HCT116 (cell line): ENCODE results near the gene FLCN. TPM values are rescaled to one million over a fixed set of nuclear protein-coding genes. Genes with fewer than 3 reads are reported as not detected.

Experiments
- ATAC-seq: fragments of 200-7000 bp; cut with Tn5 transposase; 2 replicates; pipeline ENCODE4 v1.9.1; 2020; ENCODE audit warnings: mild to moderate bottlenecking, moderate library complexity
- BruUV-seq: library from RNA; stranded (reverse); fragments of 400-500 nt; replicated peaks from 2 replicates; lab custom pipeline; 2021; lab: Mats Ljungman, UMichigan
- CTCF ChIA-PET: fragments of 300-600 bp; sonication (Branson Sonifier 250); formaldehyde crosslinking; loops from one replicate; lab custom pipeline; 2021; ENCODE audit warnings: antibody characterized with exemption; lab: Charles Lee
- POLR2A ChIA-PET: fragments of 300-600, 350-600 bp; sonication (Branson Sonifier 250); formaldehyde crosslinking; loops from one replicate; lab custom pipeline; 2021; ENCODE audit warnings: antibody characterized with exemption; lab: Charles Lee
- RAD21 ChIA-PET, 2 experiments: fragments of 300-600 bp; sonication (Branson Sonifier 250); formaldehyde crosslinking; loops; one replicate each; lab custom pipeline; 2023; ENCODE audit warnings: low total read pairs in 2 of 2; ENCODE audit not compliant: uncharacterized antibody in 2 of 2, unreplicated experiment in 2 of 2, low non-redundant PET in 1 of 2; lab: Charles Lee
- DNase-seq: peaks from one replicate; pipeline ENCODE4 v3.0.0-alpha.2; 2010; ENCODE audit warnings: low read depth, low spot score
- H2AFZ ChIP-seq: fragments of 200-600 bp; shearing (Covaris generic), sonication (generic); 2 replicates; pipeline ENCODE4 v1.6.1; 2017; ENCODE audit warnings: low read depth, mixed run types, mixed read lengths, antibody characterized with exemption, low read length; ENCODE audit not compliant: poor library complexity, severe bottlenecking
- H3K27ac ChIP-seq: 2 replicates; pipeline ENCODE4 v1.5.1; 2012; ENCODE audit warnings: low read depth, low read length
- H3K27me3 ChIP-seq: fragments of 200-600 bp; sonication (generic); 2 replicates; pipeline ENCODE4 v1.6.1; 2016; ENCODE audit warnings: mixed run types, low read length, mixed read lengths; ENCODE audit not compliant: insufficient read depth
- H3K36me3 ChIP-seq, 2 experiments: fragments of 200-500 bp in 1 of 2; fragments of 200-600 bp in 1 of 2; sonication (Bioruptor generic) in 1 of 2; sonication (generic) in 1 of 2; 2 replicates each; pipeline versions ENCODE4 v1.5.1 to v1.6.1; 2014 to 2016; ENCODE audit warnings: low read length in 2 of 2, inconsistent platforms in 1 of 2, mixed read lengths in 1 of 2, mixed run types in 1 of 2; ENCODE audit not compliant: insufficient read depth in 2 of 2, control insufficient read depth in 1 of 2
- H3K4me1 ChIP-seq, 2 experiments: fragments of 200-600 bp in 1 of 2; sonication (generic) in 1 of 2; 2 replicates each; pipeline versions ENCODE4 v1.5.1 to v1.6.1; 2012 to 2017; ENCODE audit warnings: low read length in 2 of 2, inconsistent platforms in 1 of 2, mild to moderate bottlenecking in 1 of 2, mixed read lengths in 1 of 2, mixed run types in 1 of 2, moderate library complexity in 1 of 2; ENCODE audit not compliant: insufficient read depth in 2 of 2, control insufficient read depth in 1 of 2
- H3K4me2 ChIP-seq: fragments of 200-600 bp; sonication (generic); 2 replicates; pipeline ENCODE4 v1.6.1; 2017; ENCODE audit warnings: mixed run types, low read length, mixed read lengths
- H3K4me3 ChIP-seq, 2 experiments: fragments of 200-600 bp in 1 of 2; sonication (generic) in 1 of 2; replicated peaks in 1 of 2; 2 replicates each; pipeline ENCODE4 v1.5.1; 2011 to 2016; ENCODE audit warnings: low read length in 2 of 2, control low read depth in 1 of 2, low read depth in 1 of 2, mild to moderate bottlenecking in 1 of 2, mixed read lengths in 1 of 2, mixed run types in 1 of 2
- H3K79me2 ChIP-seq: fragments of 200-600 bp; sonication (generic); 2 replicates; pipeline ENCODE4 v1.6.1; 2017; ENCODE audit warnings: mild to moderate bottlenecking, mixed run types, low read length, moderate library complexity, mixed read lengths; ENCODE audit not compliant: insufficient read depth
- H3K9ac ChIP-seq: fragments of 200-600 bp; sonication (generic); 2 replicates; pipeline ENCODE4 v1.6.1; 2016; ENCODE audit warnings: low read length, mixed read lengths
- H3K9me2 ChIP-seq: fragments of 200-600 bp; sonication (generic), shearing (Covaris generic); 2 replicates; pipeline ENCODE4 v1.6.1; 2017; ENCODE audit warnings: mixed run types, mild to moderate bottlenecking, moderate library complexity; ENCODE audit not compliant: insufficient read depth
- H3K9me3 ChIP-seq, 2 experiments: fragments of 200-500 bp in 1 of 2; fragments of 200-600 bp in 1 of 2; sonication (Bioruptor generic) in 1 of 2; sonication (generic) in 1 of 2; 2 replicates each; pipeline ENCODE4 v1.6.1; 2014 to 2017; ENCODE audit warnings: low read length in 2 of 2, mixed read lengths in 2 of 2, inconsistent platforms in 1 of 2, low read depth in 1 of 2, mild to moderate bottlenecking in 1 of 2, mixed run types in 1 of 2, moderate library complexity in 1 of 2; ENCODE audit not compliant: control insufficient read depth in 1 of 2, insufficient read depth in 1 of 2
- H4K20me1 ChIP-seq: fragments of 200-600 bp; sonication (generic), shearing (Covaris generic); 2 replicates; pipeline ENCODE4 v1.6.1; 2017; ENCODE audit warnings: mixed run types, mild to moderate bottlenecking, moderate library complexity; ENCODE audit not compliant: insufficient read depth
- CEBPB ChIP-seq: IDR thresholded peaks from 2 replicates; pipeline ENCODE4 v1.6.1; 2012; ENCODE audit warnings: low read depth
- EGR1 ChIP-seq: IDR thresholded peaks from 2 replicates; pipeline ENCODE4 v1.6.1; 2012; ENCODE audit warnings: low read depth
- ELF1 ChIP-seq: IDR thresholded peaks from 2 replicates; pipeline ENCODE4 v1.6.1; 2012; ENCODE audit warnings: low read depth, borderline replicate concordance
- POLR2A ChIP-seq: IDR thresholded peaks from 2 replicates; pipeline ENCODE4 v1.7.0; 2011; ENCODE audit warnings: borderline replicate concordance; ENCODE audit not compliant: insufficient read depth, insufficient read length; ENCODE audit errors: extremely low read depth
- RAD21 ChIP-seq: IDR thresholded peaks from 2 replicates; pipeline ENCODE4 v1.6.1; 2012; ENCODE audit warnings: low read depth, mild to moderate bottlenecking
- SP1 ChIP-seq: IDR thresholded peaks from 2 replicates; pipeline ENCODE4 v1.6.1; 2012; ENCODE audit warnings: low read depth
- TCF7L2 ChIP-seq: IDR thresholded peaks from 2 replicates; pipeline ENCODE4 v1.7.0; 2011; ENCODE audit warnings: borderline replicate concordance, inconsistent platforms; ENCODE audit not compliant: insufficient read depth, insufficient read length; ENCODE audit errors: extremely low read depth
- YY1 ChIP-seq: IDR thresholded peaks from 2 replicates; pipeline ENCODE4 v1.6.1; 2011; ENCODE audit warnings: low read length, low read depth, moderate library complexity, mild to moderate bottlenecking; ENCODE audit not compliant: insufficient replicate concordance; ENCODE audit errors: extremely low read depth
- ZFX ChIP-seq: fragments of 450-650 bp; IDR thresholded peaks from 2 replicates; pipeline ENCODE4 v1.6.1; 2017
- intact Hi-C: fragments of 100-400 bp; cut with micrococcal nuclease; formaldehyde crosslinking; loops from 2 replicates; pipeline ENCODE4 v1.10.0; 2022
- total RNA-seq: library from RNA; stranded (reverse); gene quantifications from one replicate; pipeline ENCODE4 v1.2.1, GENCODE V29; 2021; ENCODE audit not compliant: unreplicated experiment
- TF ChIP-seq, protein P1 (sequence below): IDR thresholded peaks from 2 replicates; pipeline ENCODE4 v1.6.1; 2012
- TF ChIP-seq, protein P2 (sequence below): IDR thresholded peaks from 2 replicates; pipeline ENCODE4 v1.6.1; 2012; ENCODE audit warnings: low read depth

FLCN gene
- total RNA-seq, 1 experiment from 2014 or later: 23.7 TPM

DNA sequence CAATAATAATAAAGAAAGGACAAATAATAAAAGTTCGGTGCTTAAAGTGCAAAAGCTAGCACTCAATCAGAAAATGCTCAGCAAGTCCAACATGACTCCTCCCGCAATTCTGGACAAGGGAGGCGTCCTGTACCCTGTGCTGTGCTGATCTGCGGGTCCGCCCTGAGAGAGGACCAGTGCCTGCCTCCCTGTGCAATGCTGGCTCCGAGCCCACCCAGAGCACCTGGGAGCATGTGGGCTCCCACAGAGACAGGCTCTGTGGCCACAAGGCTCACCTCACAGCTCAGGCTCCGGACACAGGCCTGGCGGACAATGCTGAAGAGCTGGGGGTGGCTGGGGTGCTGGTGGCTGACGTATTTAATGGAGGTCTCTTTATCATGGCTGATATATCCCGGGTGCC lies 11.1 kb downstream of the FLCN start:
- no TSS peak for BruUV-seq
- CTCF ChIA-PET: no interaction called here
- no peaks in the 10 kb centered on the region for H3K4me1 ChIP-seq
- intact Hi-C loops: no loop called here
- H3K27ac ChIP-seq: no peak overlapping the region
- no peak for ATAC-seq
- peaks cover 23 to 34% of the 10 kb centered on the region in 2 experiments for H3K36me3 ChIP-seq
- no peaks in the 10 kb centered on the region for H3K27me3 ChIP-seq
- no peak for DNase-seq
- POLR2A ChIA-PET: no interaction called here
- H3K9ac ChIP-seq: no peak overlapping the region
- H3K9me3 ChIP-seq: no peaks in the 10 kb centered on the region
- TF ChIP-seq TCF7L2 (no peak), RAD21 (no peak), ELF1 (no peak), POLR2A (no peak), YY1 (no peak), ZFX (no peak), SP1 (no peak)
- TF ChIP-seq, protein P1, sequence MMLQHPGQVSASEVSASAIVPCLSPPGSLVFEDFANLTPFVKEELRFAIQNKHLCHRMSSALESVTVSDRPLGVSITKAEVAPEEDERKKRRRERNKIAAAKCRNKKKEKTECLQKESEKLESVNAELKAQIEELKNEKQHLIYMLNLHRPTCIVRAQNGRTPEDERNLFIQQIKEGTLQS: no peak
- no peak overlapping the region for H3K4me3 ChIP-seq
- RAD21 ChIA-PET: no interaction called here
- no peaks in the 10 kb centered on the region for H3K79me2 ChIP-seq
- H3K4me2 ChIP-seq: no peak overlapping the region
- no peak overlapping the region for H2AFZ ChIP-seq
- no peaks in the 10 kb centered on the region for H4K20me1 ChIP-seq
- no peaks in the 10 kb centered on the region for H3K9me2 ChIP-seq

DNA sequence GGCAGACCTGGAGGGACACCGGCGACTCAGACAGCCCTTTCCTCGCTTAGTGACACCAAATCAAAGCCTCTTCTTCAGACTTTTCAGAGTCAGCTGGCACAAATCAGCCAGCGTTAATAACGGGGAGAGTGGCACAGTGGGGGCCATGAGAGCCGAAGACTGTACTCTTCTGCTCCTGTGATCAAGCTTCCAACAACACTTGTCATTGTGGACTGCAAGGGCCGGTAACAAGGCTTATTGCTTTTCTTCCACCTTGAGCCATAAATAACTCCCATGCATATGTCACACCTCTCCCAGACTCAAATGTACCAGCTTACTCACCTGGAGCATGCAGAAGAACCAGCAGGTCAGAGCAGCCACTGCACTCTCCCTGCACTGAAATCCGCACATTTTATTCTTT lies 12.8 kb downstream of the FLCN start:
- RAD21 ChIA-PET: no interaction called here
- no peaks in the 10 kb centered on the region for H3K27me3 ChIP-seq
- no peaks in the 10 kb centered on the region for H4K20me1 ChIP-seq
- CTCF ChIA-PET: no interaction called here
- H3K4me1 ChIP-seq: no peaks in the 10 kb centered on the region
- H3K27ac ChIP-seq: no peak overlapping the region
- intact Hi-C loops: no loop called here
- no TSS peak for BruUV-seq
- ATAC-seq: no peak
- no peak overlapping the region for H2AFZ ChIP-seq
- no peak for TF ChIP-seq EGR1
- TF ChIP-seq CEBPB: no peak
- TF ChIP-seq, protein P2, sequence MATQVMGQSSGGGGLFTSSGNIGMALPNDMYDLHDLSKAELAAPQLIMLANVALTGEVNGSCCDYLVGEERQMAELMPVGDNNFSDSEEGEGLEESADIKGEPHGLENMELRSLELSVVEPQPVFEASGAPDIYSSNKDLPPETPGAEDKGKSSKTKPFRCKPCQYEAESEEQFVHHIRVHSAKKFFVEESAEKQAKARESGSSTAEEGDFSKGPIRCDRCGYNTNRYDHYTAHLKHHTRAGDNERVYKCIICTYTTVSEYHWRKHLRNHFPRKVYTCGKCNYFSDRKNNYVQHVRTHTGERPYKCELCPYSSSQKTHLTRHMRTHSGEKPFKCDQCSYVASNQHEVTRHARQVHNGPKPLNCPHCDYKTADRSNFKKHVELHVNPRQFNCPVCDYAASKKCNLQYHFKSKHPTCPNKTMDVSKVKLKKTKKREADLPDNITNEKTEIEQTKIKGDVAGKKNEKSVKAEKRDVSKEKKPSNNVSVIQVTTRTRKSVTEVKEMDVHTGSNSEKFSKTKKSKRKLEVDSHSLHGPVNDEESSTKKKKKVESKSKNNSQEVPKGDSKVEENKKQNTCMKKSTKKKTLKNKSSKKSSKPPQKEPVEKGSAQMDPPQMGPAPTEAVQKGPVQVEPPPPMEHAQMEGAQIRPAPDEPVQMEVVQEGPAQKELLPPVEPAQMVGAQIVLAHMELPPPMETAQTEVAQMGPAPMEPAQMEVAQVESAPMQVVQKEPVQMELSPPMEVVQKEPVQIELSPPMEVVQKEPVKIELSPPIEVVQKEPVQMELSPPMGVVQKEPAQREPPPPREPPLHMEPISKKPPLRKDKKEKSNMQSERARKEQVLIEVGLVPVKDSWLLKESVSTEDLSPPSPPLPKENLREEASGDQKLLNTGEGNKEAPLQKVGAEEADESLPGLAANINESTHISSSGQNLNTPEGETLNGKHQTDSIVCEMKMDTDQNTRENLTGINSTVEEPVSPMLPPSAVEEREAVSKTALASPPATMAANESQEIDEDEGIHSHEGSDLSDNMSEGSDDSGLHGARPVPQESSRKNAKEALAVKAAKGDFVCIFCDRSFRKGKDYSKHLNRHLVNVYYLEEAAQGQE: no peak
- TF ChIP-seq, all 23 proteins: peak for 0
- Histone ChIP-seq H3K9ac (no peak overlapping the region), H3K4me2 (no peak overlapping the region), H3K36me3 (peaks cover 23 to 38% of the 10 kb centered on the region in 2 experiments), H3K9me3 (no peaks in the 10 kb centered on the region), H3K9me2 (no peaks in the 10 kb centered on the region), H3K4me3 (no peak overlapping the region), H3K79me2 (no peaks in the 10 kb centered on the region)
- no peak for DNase-seq
- POLR2A ChIA-PET: no interaction called here
